Pons (tissue), 1 donor: Measurements from ENCODE around the gene YIPF3.
A peak's percentile ranks its signal among the peaks of the same experiment; 100 is the strongest.
"Not testable (repeated sequence)": the region's sequence is repeated elsewhere in the genome, so short reads cannot be mapped to it uniquely, and the experiment has no call there.

Experiments
- DNase-seq: peaks from one replicate; pipeline ENCODE4 v3.0.0-alpha.2; 2016; ENCODE audit warnings: low spot score

The YIPF3 gene

GRCh38 chr6:43516697-43517504, at the start of gene YIPF3, which contains the start of gene POLR1C:
Gene YIPF3 (minus strand): TSS chr6:43516926. CDS start chr6:43516807, 119 bp downstream.
Gene POLR1C (plus strand): TSS chr6:43517089. CDS start chr6:43517110, 21 bp downstream.
- DNase-seq = peak; percentile 98

- no peak for DNase-seq
These were observed 42.6 kb upstream of the YIPF3 start for GRCh38 chr6:43559328-43559727.

GRCh38 chr6:43557620-43558019, 40.9 kb upstream of the YIPF3 start:
- DNase-seq = not testable (repeated sequence)

- no peak for DNase-seq
These were observed 30.5 kb upstream of the YIPF3 start for GRCh38 chr6:43547222-43547621.

- no peak for DNase-seq
These were observed 27.7 kb upstream of the YIPF3 start for GRCh38 chr6:43544461-43544860.

- DNase-seq = no peak
These were observed 25.2 kb upstream of the YIPF3 start for GRCh38 chr6:43541774-43542471.

- DNase-seq = no peak
These were observed 23.8 kb upstream of the YIPF3 start for GRCh38 chr6:43540507-43540906.

GRCh38 chr6:43539409-43539808, 22.7 kb upstream of the YIPF3 start:
- DNase-seq = not testable (repeated sequence)

GRCh38 chr6:43538986-43539385, 22.3 kb upstream of the YIPF3 start:
- DNase-seq = not testable (repeated sequence)

- DNase-seq = no peak
These were observed 15.5 kb upstream of the YIPF3 start for GRCh38 chr6:43532201-43532600.

GRCh38 chr6:43524483-43524961, 7.8 kb upstream of the YIPF3 start:
- DNase-seq = no peak

GRCh38 chr6:43523284-43523683, 6.6 kb upstream of the YIPF3 start:
- no peak for DNase-seq

GRCh38 chr6:43522547-43523261, 6.0 kb upstream of the YIPF3 start:
- no peak for DNase-seq

GRCh38 chr6:43521836-43522235, 5.1 kb upstream of the YIPF3 start:
- no peak for DNase-seq

- no peak for DNase-seq
These were observed 3.4 kb upstream of the YIPF3 start for GRCh38 chr6:43520097-43520496.

GRCh38 chr6:43517505-43518357, 1.0 kb upstream of the YIPF3 start:
- no peak for DNase-seq

GRCh38 chr6:43516367-43516696, 394 bp downstream of the YIPF3 start:
- DNase-seq = peak; percentile 42

GRCh38 chr6:43515808-43516207, 918 bp downstream of the YIPF3 start:
- no peak for DNase-seq

GRCh38 chr6:43511824-43512415, 4.8 kb downstream of the YIPF3 start:
- no peak for DNase-seq

GRCh38 chr6:43510827-43511163, 5.9 kb downstream of the YIPF3 start:
- DNase-seq = no peak
